Upper lobe of left lung (tissue), 6 donors: ENCODE results near the gene ALDH1A1. TPM values are rescaled to one million over a fixed set of nuclear protein-coding genes. Genes with fewer than 3 reads are reported as not detected.

Experiments
- ATAC-seq, 2 donors: fragments of 200-7000 bp; cut with Tn5 transposase; one replicate each; pipeline ENCODE4 v1.9.1; 2022; ENCODE audit warnings: mild to moderate bottlenecking in 2 of 2, moderate library complexity in 2 of 2; ENCODE audit not compliant: low FRiP score in 2 of 2
- DNase-seq, 2 donors: peaks; one replicate each; pipeline ENCODE4 v3.0.0-alpha.2; 2019 to 2020
- H3K27ac ChIP-seq, 4 donors: fragments of 200-600 bp; sonication (generic); one replicate each; pipeline ENCODE4 v1.5.1; 2016 to 2019
- H3K27me3 ChIP-seq, 4 donors: fragments of 200-600 bp; sonication (generic); one replicate each; pipeline ENCODE4 v1.5.1; 2017 to 2019
- H3K36me3 ChIP-seq, 4 donors: fragments of 200-600 bp; sonication (generic); one replicate each; pipeline ENCODE4 v1.5.1; 2016 to 2019
- H3K4me1 ChIP-seq, 4 donors: fragments of 200-600 bp; sonication (generic); one replicate each; pipeline ENCODE4 v1.5.1; 2018 to 2019
- H3K4me3 ChIP-seq, 4 donors: fragments of 200-600 bp; sonication (generic); one replicate each; pipeline ENCODE4 v1.5.1; 2017 to 2019; ENCODE audit warnings: mild to moderate bottlenecking in 2 of 4, moderate library complexity in 1 of 4
- H3K9me3 ChIP-seq, 4 donors: fragments of 200-600 bp; sonication (generic); one replicate each; pipeline ENCODE4 v1.5.1; 2018 to 2019
- EP300 ChIP-seq, 4 donors: sonication (generic); formaldehyde crosslinking; IDR thresholded peaks; one replicate each; pipeline ENCODE4 v1.5.1; 2017; ENCODE audit warnings: antibody characterized with exemption in 4 of 4, control low read depth in 2 of 4
- POLR2A ChIP-seq, 4 donors: fragments of 450-650 bp; IDR thresholded peaks; one replicate each; pipeline ENCODE4 v1.5.1; 2016 to 2017; ENCODE audit warnings: antibody characterized with exemption in 4 of 4, mild to moderate bottlenecking in 2 of 4
- POLR2AphosphoS5 ChIP-seq, 2 donors: sonication (generic); formaldehyde crosslinking; IDR thresholded peaks; one replicate each; pipeline ENCODE4 v1.5.1; 2017; ENCODE audit warnings: antibody characterized with exemption in 2 of 2
- WGBS, 2 donors: methylation state at CpG; one replicate each; pipeline ENCODE4 v1.1.5; 2017 to 2018; 5-methylcytosine and 5-hydroxymethylcytosine counted together
- total RNA-seq, 6 donors: library from RNA; depleted of rRNA in 4 of 6; stranded (reverse); fragments of >200 nt in 4 of 6; gene quantifications; one replicate each; pipeline versions ENCODE4 v1.1.0 to v1.2.1, GENCODE V29; 2016 to 2021
- TF ChIP-seq, protein P1 (sequence below), 6 experiments: fragments of 450-650 bp in 4 of 6; fragments of 200-600 bp in 2 of 6; sonication (generic) in 2 of 6; IDR thresholded peaks; one replicate each; pipeline ENCODE4 v1.5.1; 2016 to 2019; ENCODE audit warnings: antibody characterized with exemption in 6 of 6
- donor health status: DM: no; HTN: no; CAD: no; lungs with moderate emphysema.
- donor health status: DM: no; HTN: yes; CAD: no; lungs with severe emphysema.

ALDH1A1 gene
- total RNA-seq, 6 donors from 2014 or later, result 81.7 to 230 (median 137) TPM

DNA sequence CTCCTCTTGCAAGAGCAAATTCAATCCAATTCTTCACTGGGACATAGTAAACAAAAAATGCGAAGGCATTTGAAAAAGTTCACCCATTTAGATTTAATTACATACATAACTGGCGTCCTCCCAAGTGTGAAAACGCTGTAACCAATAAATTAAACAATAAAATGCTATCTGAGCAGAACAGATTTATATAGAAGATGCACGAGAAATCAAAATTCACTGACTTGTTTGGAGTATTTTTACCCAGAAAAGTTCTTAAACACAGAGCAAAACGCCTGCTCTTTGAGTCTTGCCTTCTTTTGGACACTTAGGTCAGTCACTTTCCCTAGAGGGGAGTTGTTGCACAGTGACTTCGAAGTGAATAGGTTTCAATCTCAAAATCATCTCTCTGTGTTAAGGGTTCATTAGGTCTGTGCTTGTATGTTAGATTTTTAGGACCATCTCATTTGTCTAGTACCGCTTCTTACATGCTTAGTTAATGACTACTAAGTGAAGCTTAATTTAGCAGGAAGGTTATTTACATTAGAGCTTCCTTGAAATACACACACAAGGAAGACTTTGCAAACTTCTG lies 1.9 kb downstream of the ALDH1A1 start:
- DNase-seq (no peak), ATAC-seq (no peak)
- TF ChIP-seq EP300 (IDR thresholded peaks at IDR 0.05) (no peak), POLR2AphosphoS5 (IDR thresholded peaks at IDR 0.05) (no peak), POLR2A (IDR thresholded peaks at IDR 0.05) (no peak)
- TF ChIP-seq, protein P1, sequence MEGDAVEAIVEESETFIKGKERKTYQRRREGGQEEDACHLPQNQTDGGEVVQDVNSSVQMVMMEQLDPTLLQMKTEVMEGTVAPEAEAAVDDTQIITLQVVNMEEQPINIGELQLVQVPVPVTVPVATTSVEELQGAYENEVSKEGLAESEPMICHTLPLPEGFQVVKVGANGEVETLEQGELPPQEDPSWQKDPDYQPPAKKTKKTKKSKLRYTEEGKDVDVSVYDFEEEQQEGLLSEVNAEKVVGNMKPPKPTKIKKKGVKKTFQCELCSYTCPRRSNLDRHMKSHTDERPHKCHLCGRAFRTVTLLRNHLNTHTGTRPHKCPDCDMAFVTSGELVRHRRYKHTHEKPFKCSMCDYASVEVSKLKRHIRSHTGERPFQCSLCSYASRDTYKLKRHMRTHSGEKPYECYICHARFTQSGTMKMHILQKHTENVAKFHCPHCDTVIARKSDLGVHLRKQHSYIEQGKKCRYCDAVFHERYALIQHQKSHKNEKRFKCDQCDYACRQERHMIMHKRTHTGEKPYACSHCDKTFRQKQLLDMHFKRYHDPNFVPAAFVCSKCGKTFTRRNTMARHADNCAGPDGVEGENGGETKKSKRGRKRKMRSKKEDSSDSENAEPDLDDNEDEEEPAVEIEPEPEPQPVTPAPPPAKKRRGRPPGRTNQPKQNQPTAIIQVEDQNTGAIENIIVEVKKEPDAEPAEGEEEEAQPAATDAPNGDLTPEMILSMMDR (IDR thresholded peaks at IDR 0.05), result no peak
- Histone ChIP-seq H3K36me3 (no peaks in the 10 kb centered on the region), H3K27me3 (no peaks in the 10 kb centered on the region), H3K4me1 (peaks cover 10 to 52% (median 34%) of the 10 kb centered on the region in 4 donors), H3K9me3 (no peaks in the 10 kb centered on the region), H3K27ac (peak overlapping the region; percentile 60 to 76 (median 71)), H3K4me3 (peak overlapping the region in 3 of 4 donors; percentile 36 to 52 (median 50))
- WGBS, 2 donors, result 24 to 31% methylated on average over 7 of the region's 7 CpGs

DNA sequence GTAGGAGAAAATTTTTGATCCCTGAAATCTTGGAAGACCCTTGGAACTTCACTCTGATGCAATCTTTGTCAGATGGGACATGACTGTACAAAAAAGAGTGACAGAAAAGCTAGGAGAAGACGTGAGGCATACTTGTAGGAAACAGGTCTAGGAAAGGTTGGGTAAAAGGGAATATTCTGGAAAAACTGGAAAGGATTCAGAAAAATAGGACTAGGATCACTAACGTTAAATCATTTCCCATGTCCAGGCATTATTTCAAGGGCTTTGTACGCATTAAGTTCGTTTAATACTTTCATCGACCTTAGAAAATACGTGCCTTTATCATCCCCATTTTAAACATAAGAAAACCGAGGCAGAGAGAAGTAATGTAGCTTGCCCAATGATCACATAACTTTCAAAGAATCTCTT lies 2.9 kb downstream of the ALDH1A1 start:
- no peaks in the 10 kb centered on the region for H3K27me3 ChIP-seq
- H3K36me3 ChIP-seq, result no peaks in the 10 kb centered on the region
- H3K4me1 ChIP-seq, result peaks cover 10 to 52% (median 29%) of the 10 kb centered on the region in 4 donors
- TF ChIP-seq POLR2A (IDR thresholded peaks at IDR 0.05) (no peak), POLR2AphosphoS5 (IDR thresholded peaks at IDR 0.05) (no peak), EP300 (IDR thresholded peaks at IDR 0.05) (no peak)
- TF ChIP-seq, protein P1 (IDR thresholded peaks at IDR 0.05), result no peak
- 80 to 87% methylated on average over 7 of the region's 7 CpGs for WGBS, 2 donors
- no peaks in the 10 kb centered on the region for H3K9me3 ChIP-seq
- peak overlapping the region in 2 of 4 donors; percentile 50 to 52 for H3K4me3 ChIP-seq
- no peak for DNase-seq
- H3K27ac ChIP-seq, result peak overlapping the region in 2 of 4 donors; percentile 70 to 76
- ATAC-seq, result no peak

DNA sequence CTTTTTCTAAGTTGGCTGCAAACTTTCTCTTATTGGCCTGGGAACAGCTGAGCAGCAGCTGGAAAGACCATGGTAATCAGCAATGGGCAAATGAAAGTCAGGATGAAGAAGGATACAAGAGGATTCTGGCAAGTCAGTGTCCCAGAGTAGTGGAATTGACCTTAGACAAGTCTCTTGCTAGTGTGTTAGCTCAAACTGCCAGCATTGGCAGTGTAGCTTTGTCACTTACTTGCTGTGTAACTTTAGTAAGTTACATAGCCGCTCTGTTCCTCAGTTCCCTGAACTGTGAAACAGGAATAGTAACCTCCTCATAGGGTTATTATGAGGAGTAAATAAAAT lies 3.6 kb downstream of the ALDH1A1 start:
- Histone ChIP-seq H3K9me3 (no peaks in the 10 kb centered on the region), H3K36me3 (no peaks in the 10 kb centered on the region), H3K4me3 (peak overlapping the region in 1 of 4 donors; percentile 52), H3K27me3 (no peaks in the 10 kb centered on the region), H3K4me1 (peaks cover 10 to 52% (median 25%) of the 10 kb centered on the region in 4 donors), H3K27ac (peak overlapping the region; percentile 47 to 76 (median 62))
- no peak for TF ChIP-seq POLR2A (IDR thresholded peaks at IDR 0.05)
- TF ChIP-seq, protein P1 (IDR thresholded peaks at IDR 0.05), result no peak
- no peak for TF ChIP-seq POLR2AphosphoS5 (IDR thresholded peaks at IDR 0.05)
- no peak for TF ChIP-seq EP300 (IDR thresholded peaks at IDR 0.05)
- DNase-seq (no peak), ATAC-seq (no peak)
- 92 to 95% methylated on average over 1 of the region's 1 CpG for WGBS, 2 donors

DNA sequence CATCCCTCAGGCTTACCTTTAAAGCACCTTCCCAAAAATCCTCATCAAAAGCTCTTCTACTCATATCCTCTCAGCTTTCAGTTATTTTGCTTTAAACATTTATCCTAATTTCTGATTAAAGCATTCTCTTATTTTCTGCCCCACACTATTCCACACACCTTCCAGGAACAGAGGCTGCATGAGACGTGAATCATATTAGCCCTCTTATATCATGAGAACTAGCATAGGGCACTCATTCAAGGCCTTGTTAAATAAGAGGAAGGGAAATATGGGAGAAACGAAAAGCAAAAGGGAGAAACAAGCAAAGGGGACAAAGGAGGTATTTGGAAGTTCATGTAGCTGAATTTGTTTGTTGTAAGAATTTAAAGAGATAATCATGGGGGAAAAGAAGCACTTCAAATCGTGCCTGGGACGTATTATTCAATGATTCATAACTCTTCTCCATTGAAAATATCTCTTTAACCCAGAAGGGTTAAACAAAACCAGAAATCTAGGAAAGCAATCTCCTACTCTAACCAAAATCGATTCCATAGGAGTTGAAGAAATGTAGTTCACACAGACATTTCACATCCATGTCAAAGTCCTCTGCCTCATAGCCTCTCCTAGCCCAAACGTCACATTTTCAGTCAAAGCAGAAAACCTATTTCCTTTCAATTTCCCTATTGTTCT lies 4.1 kb downstream of the ALDH1A1 start:
- DNase-seq (no peak), ATAC-seq (no peak)
- H3K4me3 ChIP-seq, result peak overlapping the region in 1 of 4 donors; percentile 52
- H3K36me3 ChIP-seq, result no peaks in the 10 kb centered on the region
- 49 to 50% methylated on average over 6 of the region's 6 CpGs for WGBS, 2 donors
- peak overlapping the region; percentile 47 to 76 (median 62) for H3K27ac ChIP-seq
- TF ChIP-seq POLR2A (IDR thresholded peaks at IDR 0.05), result no peak
- TF ChIP-seq EP300 (IDR thresholded peaks at IDR 0.05), result no peak
- TF ChIP-seq POLR2AphosphoS5 (IDR thresholded peaks at IDR 0.05), result no peak
- TF ChIP-seq, protein P1 (IDR thresholded peaks at IDR 0.05), result no peak
- peaks cover 6 to 53% (median 23%) of the 10 kb centered on the region in 4 donors for H3K4me1 ChIP-seq
- no peaks in the 10 kb centered on the region for H3K27me3 ChIP-seq
- no peaks in the 10 kb centered on the region for H3K9me3 ChIP-seq
